HG03571 (cell line): ENCODE measurements around the gene MAP3K6.

Experiments used
- ATAC-seq: cut with Tn5 transposase; IDR thresholded peaks from one replicate; pipeline ENCODE4 v1.9.1; 2021; ENCODE audit not compliant: unreplicated experiment

Gene MAP3K6

DNA sequence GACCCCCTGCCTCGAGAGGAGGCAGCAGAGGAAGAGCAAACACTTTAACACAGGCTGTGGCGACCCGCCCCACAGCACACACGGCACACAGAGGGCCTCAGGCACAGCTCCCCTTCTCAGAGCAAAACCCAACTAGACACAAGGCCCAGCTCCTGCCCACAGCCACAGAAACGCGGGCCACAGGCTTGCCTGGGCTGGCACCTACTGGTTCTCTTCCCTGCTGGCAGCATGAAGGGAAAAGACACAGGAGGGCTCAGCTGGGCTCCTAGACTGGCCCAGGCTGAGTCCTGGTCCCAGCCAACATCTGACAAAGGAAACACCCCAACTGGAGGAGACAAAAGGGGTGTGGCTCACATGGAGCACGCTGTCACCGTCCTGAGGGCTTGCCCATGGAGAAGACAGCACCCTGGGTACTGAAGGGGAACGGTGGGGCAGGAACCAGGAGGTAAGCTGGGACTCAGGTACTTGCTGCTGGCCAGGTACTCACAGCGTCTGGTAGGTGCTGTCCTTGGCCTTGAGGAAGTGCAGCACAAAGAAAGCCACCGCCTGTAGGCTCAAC lies 12.9 kb upstream of the MAP3K6 start:
- no peak for ATAC-seq

DNA sequence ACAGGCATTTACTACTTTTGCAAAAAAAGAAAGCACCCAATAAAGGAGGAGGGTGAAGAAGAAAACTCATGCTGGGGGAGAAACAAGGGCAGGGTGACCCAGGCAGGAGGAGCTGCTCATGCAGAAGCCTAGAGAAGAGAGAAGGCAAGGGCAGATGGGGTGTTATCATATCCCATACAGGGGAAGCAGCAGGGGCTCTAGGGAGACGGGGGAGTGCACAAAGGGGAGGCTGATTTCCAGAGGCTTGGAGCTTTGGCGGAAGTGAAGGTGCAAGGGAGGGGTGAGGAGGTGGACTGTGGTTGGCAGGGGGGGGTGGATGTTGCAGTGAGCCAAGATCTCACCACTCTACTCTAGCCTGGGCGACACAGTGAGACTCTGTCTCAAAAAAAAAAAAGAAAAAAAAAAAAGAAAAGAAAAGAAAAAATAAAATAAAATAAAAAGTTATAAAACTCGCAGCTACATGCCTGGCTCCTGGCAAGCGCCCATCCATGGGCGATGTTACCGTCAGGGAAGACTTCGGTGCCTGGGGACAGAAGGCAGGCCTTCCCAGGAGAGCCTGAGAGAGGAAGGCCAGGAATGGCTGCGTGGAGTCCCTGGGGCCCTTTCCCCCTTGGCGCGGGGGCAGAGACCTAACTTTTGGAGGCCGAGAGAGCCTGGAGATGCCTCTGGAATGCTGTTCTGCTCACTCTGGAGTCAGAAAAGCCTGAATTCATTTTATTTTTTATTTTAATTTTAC lies 11.2 kb upstream of the MAP3K6 start:
- ATAC-seq, result no peak

DNA sequence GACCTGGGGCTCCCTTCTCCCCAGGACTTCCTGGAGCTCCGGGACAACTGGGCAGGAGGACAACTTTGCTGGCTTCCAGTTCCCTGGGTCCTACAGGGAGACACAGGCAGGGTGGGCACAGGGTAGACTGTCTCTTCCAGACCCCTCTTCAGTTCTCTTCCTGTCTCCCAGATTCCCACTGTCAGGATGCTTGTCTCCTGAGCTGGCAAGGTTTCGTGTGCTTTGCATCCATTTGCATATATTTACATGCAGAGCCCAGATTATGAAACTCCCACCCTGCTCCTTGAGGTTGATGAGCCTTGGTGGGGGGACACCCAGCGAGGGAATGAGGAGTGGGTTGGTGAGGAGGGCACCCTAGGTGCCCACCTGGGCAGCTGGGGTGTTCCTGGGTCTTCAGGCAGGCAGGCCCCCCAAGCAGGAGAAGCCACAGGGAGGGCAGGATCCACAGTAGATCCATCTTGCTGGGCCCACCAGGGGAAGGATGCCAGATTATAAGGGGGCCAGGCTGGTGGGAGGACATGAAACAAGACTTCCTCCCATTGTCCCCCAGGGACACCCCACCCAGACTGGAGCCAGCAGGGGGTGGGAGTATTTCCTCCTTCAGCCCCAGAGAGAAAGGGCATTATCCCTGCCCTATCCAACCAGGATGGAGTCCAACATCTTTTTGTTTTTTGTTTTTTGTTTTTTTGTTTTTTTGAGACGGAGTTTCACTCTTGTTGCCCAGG lies 7.8 kb upstream of the MAP3K6 start, which contains the start of gene FCN3:
FCN3 (minus strand) TSS at position 463 of the 725 bp plus-strand sequence; CDS start at position 457, 6 bp downstream.
- ATAC-seq, result no peak

DNA sequence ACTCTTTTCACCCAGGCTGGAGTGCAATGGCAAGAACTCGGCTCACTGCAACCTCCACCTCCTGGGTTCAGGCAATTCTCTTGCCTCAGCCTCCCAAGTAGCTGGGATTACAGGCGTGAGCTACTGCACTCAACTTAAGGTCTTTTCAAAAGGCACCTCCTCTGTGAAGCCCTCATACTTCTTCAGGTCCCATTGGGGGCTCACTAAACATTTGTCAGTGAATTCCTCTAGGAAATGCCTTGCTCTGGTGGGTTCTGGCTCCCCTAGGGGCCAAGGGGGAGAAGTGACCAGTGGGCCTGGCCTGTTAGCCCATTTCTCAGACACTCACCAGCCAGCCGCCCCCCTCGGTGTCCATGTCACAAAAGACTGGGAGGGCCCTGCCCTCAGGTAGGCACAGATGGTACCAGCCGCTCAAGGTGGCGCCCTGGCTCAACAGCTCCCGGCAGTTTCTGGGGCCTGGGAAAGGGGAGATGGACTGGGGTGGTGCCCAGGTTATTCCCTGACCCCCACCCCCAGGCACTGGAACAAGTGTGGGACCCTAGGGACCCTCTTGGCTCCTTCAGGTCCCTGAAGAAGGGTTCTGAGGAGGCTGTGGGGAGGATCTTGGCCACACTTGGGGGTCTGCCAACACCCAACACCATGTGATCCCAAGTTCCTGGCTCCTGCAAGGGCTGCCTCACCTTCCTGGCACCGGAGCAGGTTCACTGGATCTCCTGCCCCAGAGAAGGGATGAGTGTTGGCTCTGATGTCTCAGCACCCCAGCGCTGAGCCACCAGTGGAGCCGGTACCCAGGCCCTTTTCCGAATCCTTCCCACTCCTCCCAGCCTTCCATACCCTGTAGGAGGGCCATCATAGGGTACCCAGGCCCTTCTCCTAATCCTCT lies 6.3 kb upstream of the MAP3K6 start:
- ATAC-seq, result no peak

DNA sequence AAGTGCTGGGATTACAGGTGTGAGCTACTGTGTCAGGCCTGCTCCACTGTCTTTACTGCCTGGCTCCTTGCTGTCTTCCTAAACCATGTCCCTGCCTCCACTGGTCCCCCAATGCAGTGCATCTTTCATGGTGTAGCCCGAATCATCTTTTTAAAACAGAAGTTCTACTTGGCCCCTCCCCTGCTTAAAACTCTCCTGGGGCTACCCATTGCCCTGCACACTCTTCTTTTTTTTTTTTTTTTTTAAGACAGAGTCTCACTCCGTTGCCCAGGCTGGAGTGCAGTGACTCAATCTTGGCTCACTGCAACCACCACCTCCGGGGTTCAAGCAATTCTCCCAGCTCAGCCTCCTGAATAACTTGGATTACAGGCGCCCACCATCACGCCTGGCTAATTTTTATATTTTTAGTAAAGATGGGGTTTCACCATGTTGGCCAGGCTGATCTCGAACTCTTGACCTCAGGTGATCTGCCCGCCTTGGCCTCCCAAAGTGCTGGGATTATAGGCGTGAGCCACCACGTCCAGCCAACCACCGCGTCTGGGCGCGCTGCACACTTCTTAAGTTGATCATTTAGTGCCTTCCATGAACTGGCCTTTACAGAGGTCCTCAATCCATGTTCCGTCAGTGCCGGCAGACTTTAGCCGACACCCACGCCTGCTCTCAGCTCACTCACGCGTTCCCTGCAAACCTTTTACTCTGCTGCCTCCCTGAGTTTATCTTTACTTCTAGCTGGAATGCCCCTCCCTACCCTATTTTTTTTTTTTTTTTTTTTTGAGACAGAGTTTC lies 5.5 kb upstream of the MAP3K6 start:
- no peak for ATAC-seq

DNA sequence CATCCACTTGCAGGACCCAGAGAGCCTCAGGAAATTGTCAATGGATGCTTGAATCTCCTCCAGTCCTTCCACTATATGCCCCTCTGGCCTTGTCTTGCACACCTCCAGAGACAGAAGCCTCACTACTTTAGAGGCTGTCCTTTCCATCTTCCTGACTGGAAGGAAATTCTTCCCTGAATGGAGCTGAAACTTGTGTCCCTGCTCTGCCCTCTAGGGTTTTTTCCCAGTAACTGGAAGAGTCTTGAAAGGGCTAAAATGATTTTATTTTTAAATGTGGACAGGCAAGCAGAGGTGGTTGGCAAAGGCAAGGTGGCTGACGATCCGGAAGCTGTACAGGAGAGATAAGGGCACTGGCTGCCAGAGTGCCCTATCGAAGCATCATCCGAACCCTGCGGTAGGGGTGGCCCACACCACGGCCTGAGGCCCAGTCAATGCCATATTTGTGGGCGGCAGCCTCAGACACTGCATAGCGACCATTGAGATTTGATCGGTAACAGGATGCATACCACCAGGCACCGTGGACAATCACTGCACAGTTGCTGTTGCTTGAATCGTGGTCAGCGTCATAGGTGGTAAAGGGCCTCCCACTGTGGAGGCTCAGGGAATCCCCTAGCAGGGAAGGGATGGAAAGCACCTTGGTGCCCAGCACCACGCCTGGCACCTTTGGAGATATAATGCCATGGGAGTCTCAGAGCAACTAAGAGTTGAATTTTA lies 2.3 kb upstream of the MAP3K6 start:
- no peak for ATAC-seq

DNA sequence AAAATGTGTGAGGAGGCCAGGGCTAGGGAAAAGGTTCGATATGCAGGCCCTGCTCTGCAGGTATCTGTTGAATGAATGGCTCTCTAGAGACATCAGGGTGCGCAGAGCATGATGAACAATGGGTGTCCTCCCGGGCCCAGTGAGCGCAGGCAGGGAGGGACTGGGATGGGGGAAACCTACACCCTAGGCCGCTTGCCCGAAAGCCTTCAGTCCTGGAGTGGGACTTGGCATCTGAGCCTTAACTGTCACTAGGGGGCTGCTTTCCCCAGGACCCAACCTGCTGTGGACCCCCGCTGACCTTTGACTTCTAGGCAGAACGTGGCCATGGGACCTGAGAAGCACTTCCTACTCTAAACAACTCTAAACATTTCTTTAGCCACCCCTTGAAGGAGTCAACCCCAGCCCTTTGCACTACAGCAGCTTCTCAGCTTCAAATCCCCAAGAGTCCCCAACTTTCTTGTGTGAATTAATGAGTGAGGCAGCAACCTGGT lies 444 bp upstream of the MAP3K6 start:
- ATAC-seq, result no peak

DNA sequence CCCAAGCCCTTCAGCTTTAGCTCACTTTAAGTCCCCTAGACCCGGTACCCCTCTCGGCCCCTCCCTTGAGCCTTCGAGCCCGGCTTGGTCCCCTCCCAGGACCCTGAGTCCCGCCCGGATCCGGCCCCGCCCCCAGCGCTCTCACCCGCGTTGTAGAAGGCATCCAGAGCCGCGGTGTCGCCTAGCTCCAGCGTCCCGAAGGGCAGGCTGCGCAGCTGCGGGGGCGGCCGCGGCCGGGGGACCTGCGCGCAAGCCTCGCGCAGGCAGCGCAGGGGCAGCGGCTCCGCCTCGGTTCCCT lies 699 bp downstream of the MAP3K6 start:
- ATAC-seq, result no peak

DNA sequence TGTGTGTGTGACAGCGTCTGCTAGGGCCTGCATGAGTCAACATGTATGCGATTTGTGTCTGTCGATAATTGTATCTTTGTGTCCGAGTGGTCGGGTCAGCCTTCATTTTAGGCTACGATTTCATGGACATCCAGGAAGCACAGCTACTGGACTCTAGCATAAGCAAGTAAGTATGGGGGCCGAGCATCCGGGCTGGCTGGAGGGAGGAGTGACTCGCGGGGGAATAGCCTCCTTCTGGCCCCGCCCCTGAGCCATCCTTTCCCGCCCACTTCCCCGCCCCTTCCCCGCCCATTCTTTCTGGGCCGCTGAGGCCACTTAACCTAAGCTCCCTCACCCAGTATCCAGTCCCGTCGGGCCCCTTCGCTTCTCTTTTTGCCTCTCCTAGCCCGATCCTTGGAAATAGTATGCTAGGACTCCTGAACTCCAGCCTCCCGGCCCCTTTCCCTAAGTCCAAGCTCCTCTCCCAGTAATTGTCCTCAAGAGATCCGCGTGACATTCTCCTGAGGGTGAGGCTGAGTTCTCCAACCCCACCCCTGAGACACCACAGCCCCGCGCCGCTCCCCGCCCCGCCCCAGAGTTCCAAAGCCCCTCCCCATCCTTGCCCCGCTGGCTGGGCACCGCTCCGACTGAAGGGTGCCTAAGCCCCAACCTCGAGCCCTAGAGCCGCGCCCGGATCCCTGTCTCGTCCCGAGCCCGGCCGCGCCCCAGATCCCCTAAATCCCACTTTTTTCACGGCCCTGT lies 1.2 kb downstream of the MAP3K6 start:
- no peak for ATAC-seq

DNA sequence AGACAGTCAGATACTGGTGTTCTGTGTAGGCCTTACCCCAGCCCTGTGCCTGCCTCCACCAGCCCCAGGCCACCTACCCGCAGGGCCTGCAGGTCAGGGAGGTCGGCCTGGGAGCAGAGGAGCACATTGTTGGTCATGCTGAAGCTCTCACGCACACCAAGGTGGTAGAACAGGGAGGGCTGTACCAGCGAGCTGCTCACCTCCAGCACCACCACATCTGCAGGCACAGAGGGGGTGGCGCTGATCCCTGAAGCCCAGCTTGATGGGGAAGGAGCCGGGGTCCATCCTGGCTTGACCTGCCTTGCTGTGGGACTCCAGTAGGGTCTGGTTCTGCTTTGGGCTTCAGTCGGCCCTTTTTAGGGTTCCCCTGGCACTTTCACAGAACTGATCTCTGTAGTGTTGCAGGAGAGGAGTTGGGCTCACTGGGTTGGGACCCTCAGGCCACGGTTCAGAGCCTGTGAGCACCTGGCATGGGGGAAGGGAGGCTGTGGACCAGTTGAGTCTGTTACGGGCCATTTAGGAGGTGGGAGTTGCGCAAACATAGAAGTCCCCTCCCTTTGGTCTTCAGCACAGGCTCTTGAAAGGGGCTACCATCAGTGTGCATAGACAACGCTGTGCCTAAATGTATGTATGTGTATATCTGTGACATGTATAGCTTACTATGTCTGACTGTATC lies 1.9 kb downstream of the MAP3K6 start:
- ATAC-seq, result no peak

DNA sequence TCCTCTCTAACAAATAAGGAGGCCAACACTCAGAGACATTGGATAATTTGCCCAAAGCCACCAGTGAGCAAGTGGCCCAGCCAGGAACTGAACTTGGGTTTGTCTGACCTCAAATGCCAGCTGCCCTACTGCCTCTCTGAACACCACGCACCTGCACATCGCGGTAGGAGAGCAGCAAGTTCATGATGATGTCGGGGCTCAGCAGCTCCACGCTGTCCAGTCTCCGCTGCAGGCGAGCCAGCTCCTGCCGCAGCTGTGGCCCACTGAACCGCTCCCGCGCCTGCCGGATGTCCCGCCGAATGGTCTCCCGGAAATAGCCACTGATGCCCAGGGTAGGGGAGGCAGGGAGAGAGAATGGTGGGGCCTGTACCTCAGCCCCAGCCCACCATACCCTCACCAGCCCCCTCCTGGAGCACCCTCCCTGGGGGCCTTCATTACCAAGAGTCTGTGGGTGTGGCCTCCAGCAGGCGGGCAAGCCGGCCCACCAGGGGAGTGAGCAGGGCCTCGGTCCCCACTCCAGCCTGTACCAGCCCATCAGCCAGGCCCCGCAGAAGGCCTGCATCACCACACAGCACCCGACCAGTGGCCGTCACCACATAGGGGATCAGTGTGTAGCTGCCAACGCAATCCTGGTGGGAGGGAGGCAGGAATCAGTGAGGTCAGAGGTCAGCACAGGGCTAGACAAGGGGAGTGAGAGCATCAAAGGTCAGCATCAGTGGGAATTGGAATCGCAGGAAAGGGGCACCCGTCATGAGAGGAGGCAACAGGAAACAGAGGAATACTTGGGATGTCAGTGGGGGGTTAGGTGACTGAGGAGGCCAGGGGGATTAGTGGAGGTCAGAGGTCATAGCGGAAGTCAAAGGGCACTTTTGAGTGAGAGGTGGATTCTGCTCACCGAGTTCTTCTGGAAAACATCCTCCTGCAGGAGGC lies 2.7 kb downstream of the MAP3K6 start:
- ATAC-seq, result no peak

DNA sequence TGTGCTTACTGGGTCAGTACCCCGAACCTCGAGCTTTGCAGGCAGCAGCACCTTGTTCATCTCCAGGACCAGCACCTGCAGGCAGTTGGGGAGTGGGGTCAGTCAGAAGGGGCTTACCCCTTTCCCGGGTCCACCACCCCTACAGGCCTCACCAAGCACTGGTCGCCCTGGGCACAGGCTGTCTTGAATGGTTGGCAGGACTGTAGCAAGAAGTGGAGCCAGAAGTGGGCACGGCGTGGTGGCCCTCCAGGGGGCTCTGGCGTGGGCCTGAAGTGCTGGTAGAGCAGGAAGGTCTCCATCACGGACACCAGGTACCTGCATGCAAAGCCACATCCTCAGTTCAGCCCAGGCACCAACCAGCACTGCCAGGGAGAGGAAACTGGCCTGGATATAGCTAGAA lies 5.2 kb downstream of the MAP3K6 start:
- ATAC-seq, result no peak

DNA sequence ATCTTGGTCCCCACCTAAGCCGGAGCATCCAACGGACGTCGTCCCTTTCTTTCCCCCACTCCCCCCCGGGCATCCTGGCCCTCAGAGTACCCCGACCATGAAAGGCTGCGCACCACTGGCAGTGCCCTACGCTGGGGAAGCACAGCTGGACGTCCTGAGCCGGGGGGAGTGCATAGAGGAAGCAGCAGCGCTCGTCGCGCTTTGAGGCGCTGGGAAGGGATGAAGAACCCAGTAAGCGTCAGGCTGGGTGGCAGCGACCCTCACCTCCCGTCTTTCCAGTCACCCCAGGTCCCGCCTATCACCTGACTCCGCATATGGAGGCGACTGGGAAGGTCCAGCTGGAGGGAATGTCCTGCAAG lies 5.7 kb downstream of the MAP3K6 start:
- ATAC-seq, result no peak

DNA sequence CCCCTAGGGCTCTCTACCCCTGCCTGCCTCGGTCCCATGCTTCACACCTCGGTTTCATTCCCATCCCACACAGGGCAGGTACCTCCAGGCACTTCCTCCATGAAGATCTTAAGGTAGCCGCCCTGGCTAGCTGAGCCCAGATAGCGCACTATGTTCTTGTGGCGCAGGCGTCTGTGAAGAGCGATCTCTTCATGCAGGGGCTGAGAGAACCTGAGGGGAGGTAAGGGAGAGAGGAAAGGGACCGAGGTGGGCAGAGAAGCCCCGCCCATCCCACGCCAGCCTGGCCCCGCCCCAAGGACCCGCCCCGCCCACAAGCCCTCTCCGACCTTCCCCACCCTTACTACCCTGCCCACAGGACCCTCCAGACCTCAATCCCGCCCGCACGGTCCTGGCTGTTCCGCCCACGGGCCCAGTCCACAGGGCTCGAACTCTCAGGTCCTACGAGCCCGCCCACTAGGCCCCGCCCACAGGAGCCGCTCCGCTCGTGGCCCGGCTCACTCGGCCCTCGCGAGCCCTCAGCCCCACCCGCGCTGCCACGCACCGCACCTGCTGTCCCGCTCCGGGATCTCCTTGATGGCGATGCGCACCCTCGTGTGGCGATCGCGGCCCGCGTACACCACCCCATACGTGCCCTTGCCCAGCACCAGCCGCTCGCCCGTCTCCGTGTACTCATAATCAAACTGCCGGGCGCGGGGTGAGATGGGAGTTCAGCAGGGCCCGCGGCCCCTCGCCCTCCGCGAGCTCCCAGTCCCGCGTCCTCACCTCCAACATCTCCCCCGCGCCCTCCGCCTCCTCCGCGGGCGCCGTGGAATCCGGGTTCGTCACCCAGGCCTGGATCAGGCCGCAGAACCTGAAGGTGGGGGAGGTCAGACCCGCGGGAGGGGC lies 6.4 kb downstream of the MAP3K6 start:
- ATAC-seq, result no peak

DNA sequence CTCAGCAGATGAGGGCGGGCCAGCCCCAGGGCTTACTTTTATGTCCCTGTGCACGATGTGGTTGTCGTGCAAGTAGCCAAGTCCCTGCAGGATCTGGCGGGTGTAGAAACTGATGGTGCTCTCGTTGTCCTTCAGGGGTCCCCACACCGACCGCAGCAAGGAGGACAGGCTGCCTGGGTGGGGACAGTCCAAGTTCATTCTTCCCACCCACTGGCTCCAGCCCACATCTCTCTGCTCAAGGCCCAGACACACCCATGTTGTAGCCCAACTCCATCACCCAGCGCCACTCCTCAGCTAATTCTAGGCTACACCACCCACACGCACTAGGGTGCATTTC lies 7.0 kb downstream of the MAP3K6 start:
- no peak for ATAC-seq

DNA sequence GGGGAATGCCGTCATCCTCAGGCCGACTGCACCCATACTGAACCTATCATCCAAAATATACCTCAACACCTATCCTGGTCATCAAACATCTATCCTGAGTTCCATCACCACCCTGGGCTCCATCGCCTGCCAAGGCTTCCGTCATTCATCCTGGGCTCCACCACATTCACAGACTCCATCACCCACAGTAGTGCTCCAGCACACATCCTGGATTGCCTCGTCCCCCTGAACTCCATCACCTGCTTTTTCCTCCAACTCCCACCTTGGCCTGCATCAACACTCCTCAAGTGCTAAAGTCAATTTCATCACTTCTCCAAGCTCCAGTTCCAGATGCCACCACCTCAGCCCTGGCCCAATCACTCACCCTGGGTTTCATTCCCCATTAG lies 7.8 kb downstream of the MAP3K6 start:
- ATAC-seq, result no peak
